Spleen (tissue), 11 donors: ENCODE data around the gene GNG7. TPM values are rescaled to one million over a fixed set of nuclear protein-coding genes. Genes with fewer than 3 reads are reported as not detected.
"Not testable (repeated sequence)": the region's sequence is repeated elsewhere in the genome, so short reads cannot be mapped to it uniquely, and the experiment has no call there.

Source experiments
- DNase-seq: peaks from one replicate; pipeline ENCODE4 v3.0.0-alpha.2; 2020
- H3K27ac ChIP-seq, 8 donors: fragments of 200-600 bp; sonication (generic) in 7 of 8; 1 replicate in 4 of 8; 2 replicates in 4 of 8; pipeline versions ENCODE4 v1.5.0 to v1.8.0; 2016 to 2021; ENCODE audit warnings: inconsistent platforms in 4 of 8, mild to moderate bottlenecking in 4 of 8, moderate library complexity in 1 of 8
- H3K27me3 ChIP-seq, 7 donors: fragments of 200-600 bp; sonication (generic) in 6 of 7; replicated peaks in 1 of 7; 1 replicate in 4 of 7; 2 replicates in 3 of 7; pipeline versions ENCODE4 v1.5.0 to v1.8.0; 2016 to 2021; ENCODE audit warnings: inconsistent platforms in 3 of 7, mild to moderate bottlenecking in 1 of 7
- H3K36me3 ChIP-seq, 6 donors: fragments of 200-600 bp; sonication (generic) in 5 of 6; 1 replicate in 4 of 6; 2 replicates in 2 of 6; pipeline versions ENCODE4 v1.5.0 to v1.8.0; 2016 to 2021; ENCODE audit warnings: inconsistent platforms in 2 of 6
- H3K4me1 ChIP-seq, 6 donors: fragments of 200-600 bp; sonication (generic) in 5 of 6; 1 replicate in 3 of 6; 2 replicates in 3 of 6; pipeline versions ENCODE4 v1.5.0 to v1.8.0; 2016 to 2021; ENCODE audit warnings: inconsistent platforms in 3 of 6
- H3K4me3 ChIP-seq, 8 donors: fragments of 200-600 bp; sonication (generic) in 7 of 8; 1 replicate in 4 of 8; 2 replicates in 4 of 8; pipeline versions ENCODE4 v1.5.0 to v1.8.0; 2016 to 2021; ENCODE audit warnings: inconsistent platforms in 4 of 8, mild to moderate bottlenecking in 4 of 8, moderate library complexity in 2 of 8
- H3K9me3 ChIP-seq, 8 donors: fragments of 200-600 bp; sonication (generic) in 7 of 8; 1 replicate in 4 of 8; 2 replicates in 4 of 8; pipeline versions ENCODE4 v1.5.0 to v1.8.0; 2016 to 2021; ENCODE audit warnings: inconsistent platforms in 4 of 8
- CTCF ChIP-seq, 11 experiments: fragments of 200-600 bp in 7 of 11; fragments of 450-650 bp in 4 of 11; sonication (generic) in 4 of 11; IDR thresholded peaks in 8 of 11; conservative IDR thresholded peaks in 3 of 11; 1 replicate in 7 of 11; 2 replicates in 4 of 11; pipeline versions ENCODE4 v1.4.0 to v1.8.0; 2016 to 2021; ENCODE audit warnings: antibody characterized with exemption in 11 of 11, inconsistent platforms in 4 of 11, mild to moderate bottlenecking in 1 of 11
- POLR2A ChIP-seq, 3 donors: fragments of 450-650 bp; IDR thresholded peaks; one replicate each; pipeline ENCODE4 v1.5.1; 2017; ENCODE audit warnings: antibody characterized with exemption in 3 of 3, mild to moderate bottlenecking in 1 of 3
- POLR2AphosphoS5 ChIP-seq, 3 donors: sonication (generic); formaldehyde crosslinking; IDR thresholded peaks; one replicate each; pipeline ENCODE4 v1.5.1; 2017; ENCODE audit warnings: antibody characterized with exemption in 3 of 3
- WGBS, 5 donors: extraction: QIAGEN DNeasy Blood & Tissue Kit in 3 of 5; methylation state at CpG; one replicate each; pipeline versions ENCODE4 v1.1.5 to v1.1.7; 2013 to 2018; 5-methylcytosine and 5-hydroxymethylcytosine counted together
- intact Hi-C: fragments of 100-400 bp; cut with DNase I; formaldehyde crosslinking; loops from one replicate; pipeline ENCODE4 v1.15.0; 2023; ENCODE audit warnings: low total_unique reads
- polyA plus RNA-seq, 3 donors: library from polyadenylated mRNA; stranded (reverse); fragments of 200-250 nt; gene quantifications; one replicate each; pipeline ENCODE4 v1.2.1, GENCODE V29; 2013
- total RNA-seq, 7 donors: library from RNA; depleted of rRNA in 3 of 7; stranded (reverse); fragments of >200 nt in 3 of 7; fragmentation: NEBNext Ultra II Directional in 4 of 7; extraction: Animal tissue kit (Norgen Biotek cat#: 25700) in 4 of 7; gene quantifications; one replicate each; pipeline versions ENCODE4 v1.1.0 to v1.2.1, GENCODE V29; 2016 to 2021
- donor health status: healthy with polysubstance abuse.
- donor health status: DM: no; HTN: no; CAD: no; lungs with moderate emphysema.
- donor health status: DM: no; HTN: no; CAD: no.
- donor health status: Bipolar disorder and iron deficiency.
- donor health status: healthy.
- donor health status: DM: no; HTN: no; CAD: no.
- donor health status: DM: yes; HTN: yes; CAD: no.

The GNG7 gene
- total and polyA plus RNA-seq, 10 donors: 17.2 to 34.6 (median 18.9) TPM

DNA sequence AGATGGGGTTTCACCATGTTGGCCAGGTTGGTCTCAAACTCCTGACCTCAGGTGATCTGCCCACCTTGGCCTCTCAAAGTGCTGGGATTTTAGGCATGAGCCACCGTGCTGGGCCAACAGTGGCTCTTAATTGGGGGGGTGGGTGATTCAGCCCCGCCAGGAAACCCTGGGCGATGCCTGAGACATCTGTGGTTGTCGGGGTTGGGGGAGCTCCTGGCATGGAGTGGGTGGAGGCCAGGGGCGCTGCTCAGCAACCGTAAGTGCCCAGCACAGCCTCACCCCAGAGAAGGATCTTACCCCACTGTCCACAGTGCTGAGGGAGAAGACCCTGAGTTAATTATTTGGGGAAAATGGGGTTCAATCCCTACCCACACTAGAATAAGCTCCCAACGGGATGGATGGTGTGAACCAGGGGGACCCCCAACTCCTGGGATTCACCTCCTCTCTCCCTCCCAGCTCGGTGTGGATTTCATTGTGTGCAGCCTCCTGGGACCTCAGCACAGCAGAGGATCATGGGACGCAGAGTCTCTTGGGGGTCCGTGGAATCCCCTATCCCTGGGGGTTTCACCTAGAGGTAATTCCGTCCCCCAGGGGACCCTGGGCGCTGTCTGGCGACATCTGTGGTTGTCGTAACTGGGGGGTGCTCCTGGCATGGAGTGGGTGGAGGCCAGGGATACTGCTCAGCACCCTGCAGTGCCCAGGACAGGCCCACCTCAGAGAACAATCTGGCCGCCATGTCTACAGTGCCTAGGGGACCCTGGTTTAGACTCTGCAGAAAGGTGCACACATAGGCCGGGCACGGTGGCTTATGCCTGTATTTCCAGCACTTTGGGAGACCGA is 157.7 kb downstream of the GNG7 start:
- H3K27ac ChIP-seq: peak overlapping the region in 6 of 8 donors; percentile 74 to 86 (median 81)
- peak overlapping the region in 1 of 8 donors; percentile 57 for H3K4me3 ChIP-seq
- intact Hi-C loops: no loop called here
- peak; percentile 56 for DNase-seq
- 73 to 85% (median 77%) methylated on average over 13 to 18 of the region's 18 CpGs for WGBS, 5 donors
- no peaks in the 10 kb centered on the region for H3K36me3 ChIP-seq
- TF ChIP-seq POLR2AphosphoS5 (IDR thresholded peaks at IDR 0.05): no peak
- no peak for TF ChIP-seq POLR2A (IDR thresholded peaks at IDR 0.05)
- no peak for TF ChIP-seq CTCF (IDR thresholded peaks at IDR 0.05 in 8 of 11, conservative IDR thresholded peaks at IDR 0.05 in 3 of 11)
- H3K4me1 ChIP-seq: peaks cover 40 to 91% (median 70%) of the 10 kb centered on the region in 6 donors
- H3K27me3 ChIP-seq: no peaks in the 10 kb centered on the region
- H3K9me3 ChIP-seq: no peaks in the 10 kb centered on the region

- peak; percentile 92 for DNase-seq
- Histone ChIP-seq H3K27ac (peak overlapping the region; percentile 69 to 86 (median 78)), H3K36me3 (no peaks in the 10 kb centered on the region), H3K9me3 (no peaks in the 10 kb centered on the region), H3K4me1 (peaks cover 40 to 86% (median 67%) of the 10 kb centered on the region in 6 donors), H3K4me3 (peak overlapping the region in 4 of 8 donors; percentile 2 to 57 (median 13)), H3K27me3 (no peaks in the 10 kb centered on the region)
- intact Hi-C loops: no loop called here
- no peak for TF ChIP-seq POLR2A (IDR thresholded peaks at IDR 0.05)
- peak in 4 of 11 experiments; percentile 14 to 23 (median 17) for TF ChIP-seq CTCF (IDR thresholded peaks at IDR 0.05 in 8 of 11, conservative IDR thresholded peaks at IDR 0.05 in 3 of 11)
- TF ChIP-seq POLR2AphosphoS5 (IDR thresholded peaks at IDR 0.05): peak; percentile 87 to 93 (median 89)
- WGBS, 5 donors: 13 to 20% (median 14%) methylated on average over 34 to 36 of the region's 36 CpGs
These were observed 158.7 kb downstream of the GNG7 start for GRCh38 chr19:2543463-2544442.

- intact Hi-C loops, DNase-seq, H3K36me3 ChIP-seq, H3K27me3 ChIP-seq, H3K9me3 ChIP-seq: not testable (repeated sequence)
- Histone ChIP-seq H3K4me3 (peak overlapping the region in 3 of 8 donors; percentile 20 to 57 (median 21)), H3K4me1 (peaks cover 40 to 86% (median 67%) of the 10 kb centered on the region in 6 donors), H3K27ac (peak overlapping the region; percentile 69 to 86 (median 78))
- 25 to 79% (median 36%) methylated on average over 4 of the region's 4 CpGs for WGBS, 5 donors
These were observed 159.4 kb downstream of the GNG7 start for GRCh38 chr19:2543072-2543462.

GRCh38 chr19:2542341-2543069 is 160.0 kb downstream of the GNG7 start:
- H3K4me1 ChIP-seq: peaks cover 40 to 82% (median 65%) of the 10 kb centered on the region in 6 donors
- no peaks in the 10 kb centered on the region for H3K27me3 ChIP-seq
- DNase-seq: peak; percentile 74
- no peak for TF ChIP-seq CTCF (IDR thresholded peaks at IDR 0.05 in 8 of 11, conservative IDR thresholded peaks at IDR 0.05 in 3 of 11)
- TF ChIP-seq POLR2A (IDR thresholded peaks at IDR 0.05): no peak
- TF ChIP-seq POLR2AphosphoS5 (IDR thresholded peaks at IDR 0.05): peak in 2 of 3 donors; percentile 32 to 55
- no peaks in the 10 kb centered on the region for H3K36me3 ChIP-seq
- no peaks in the 10 kb centered on the region for H3K9me3 ChIP-seq
- 45 to 73% (median 65%) methylated on average over 18 to 22 of the region's 22 CpGs for WGBS, 5 donors
- intact Hi-C loops: no loop called here
- peak overlapping the region; percentile 15 to 86 (median 78) for H3K27ac ChIP-seq
- H3K4me3 ChIP-seq: peak overlapping the region in 1 of 8 donors; percentile 20
